ENCODE measurements around the gene ORAI2. TPM values are rescaled to one million over a fixed set of nuclear protein-coding genes. Genes with fewer than 3 reads are reported as not detected.

Gene ORAI2
- total RNA-seq, 6 experiments from 2014 or later = 1.2 to 4.2 (median 2.6) TPM

DNA sequence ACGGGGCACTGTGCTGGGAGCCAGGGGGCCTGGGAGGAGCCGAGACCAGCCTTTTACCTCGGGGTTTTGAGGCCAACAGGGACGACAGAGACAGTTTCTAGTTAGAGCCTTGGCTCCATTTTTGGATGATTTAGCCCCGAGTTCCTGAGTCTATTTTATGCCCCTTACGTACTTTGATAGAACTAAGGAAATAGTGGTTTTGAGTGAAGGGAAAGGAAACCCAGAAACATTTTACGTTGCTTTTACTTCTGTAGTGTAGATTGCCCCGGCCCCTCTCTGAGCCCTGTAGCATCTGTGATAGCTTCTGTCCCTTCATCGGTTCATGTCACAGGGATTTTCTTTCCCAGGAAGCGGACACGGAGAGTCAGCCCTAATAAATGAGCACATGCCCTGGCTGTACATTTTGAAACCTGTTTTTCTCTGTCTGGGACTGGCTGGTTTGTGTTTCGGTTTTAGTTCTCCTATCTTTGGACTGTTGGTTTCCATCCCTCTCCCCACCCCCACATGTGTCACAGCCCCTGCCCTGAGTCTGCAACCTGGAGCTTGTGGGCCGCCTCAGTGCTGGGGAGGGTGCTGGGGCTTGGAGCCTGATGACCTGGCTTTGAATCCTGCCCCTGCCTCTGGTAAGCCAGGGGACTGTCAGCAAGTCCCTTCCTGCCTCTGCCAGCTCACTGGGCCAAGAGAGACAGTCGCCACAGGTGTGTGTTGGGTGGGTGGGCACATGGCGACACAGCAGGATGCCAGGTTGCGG, 6.9 kb upstream of the ORAI2 start:
- ATAC-seq = peak; percentile 46 to 66 (median 48)

DNA sequence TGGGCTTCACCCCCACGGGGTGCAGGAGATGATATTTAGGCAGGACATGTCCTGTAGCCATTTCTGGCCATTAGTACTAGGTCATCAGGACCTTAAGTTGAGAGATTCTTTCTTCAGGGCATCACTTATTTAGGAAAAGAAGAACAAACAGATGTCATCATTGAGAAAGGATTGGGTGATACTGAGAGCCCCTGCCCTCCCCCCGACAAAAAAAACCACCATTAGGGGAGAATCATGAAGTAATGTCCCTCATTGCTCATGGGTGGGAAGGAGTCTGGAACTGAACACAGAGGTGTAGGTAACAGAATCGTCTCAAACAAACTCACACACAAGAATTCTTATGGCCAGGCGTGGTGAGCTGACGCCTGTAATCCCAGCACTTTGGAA, 6.4 kb upstream of the ORAI2 start:
- H3K4me3 ChIP-seq = no peak overlapping the region

More for the DNA sequence above, 6.9 kb upstream of the ORAI2 start:
- TF ChIP-seq, protein P1, sequence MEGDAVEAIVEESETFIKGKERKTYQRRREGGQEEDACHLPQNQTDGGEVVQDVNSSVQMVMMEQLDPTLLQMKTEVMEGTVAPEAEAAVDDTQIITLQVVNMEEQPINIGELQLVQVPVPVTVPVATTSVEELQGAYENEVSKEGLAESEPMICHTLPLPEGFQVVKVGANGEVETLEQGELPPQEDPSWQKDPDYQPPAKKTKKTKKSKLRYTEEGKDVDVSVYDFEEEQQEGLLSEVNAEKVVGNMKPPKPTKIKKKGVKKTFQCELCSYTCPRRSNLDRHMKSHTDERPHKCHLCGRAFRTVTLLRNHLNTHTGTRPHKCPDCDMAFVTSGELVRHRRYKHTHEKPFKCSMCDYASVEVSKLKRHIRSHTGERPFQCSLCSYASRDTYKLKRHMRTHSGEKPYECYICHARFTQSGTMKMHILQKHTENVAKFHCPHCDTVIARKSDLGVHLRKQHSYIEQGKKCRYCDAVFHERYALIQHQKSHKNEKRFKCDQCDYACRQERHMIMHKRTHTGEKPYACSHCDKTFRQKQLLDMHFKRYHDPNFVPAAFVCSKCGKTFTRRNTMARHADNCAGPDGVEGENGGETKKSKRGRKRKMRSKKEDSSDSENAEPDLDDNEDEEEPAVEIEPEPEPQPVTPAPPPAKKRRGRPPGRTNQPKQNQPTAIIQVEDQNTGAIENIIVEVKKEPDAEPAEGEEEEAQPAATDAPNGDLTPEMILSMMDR (IDR thresholded peaks at IDR 0.05) = no peak
- TF ChIP-seq POLR2A (IDR thresholded peaks at IDR 0.05) = no peak
- Histone ChIP-seq H3K36me3 (peaks cover 0 to 12% (median 0%) of the 10 kb centered on the region in 4 donors), H3K4me1 (no peaks in the 10 kb centered on the region), H3K27me3 (no peaks in the 10 kb centered on the region), H3K9me3 (no peaks in the 10 kb centered on the region), H3K27ac (peak overlapping the region; percentile 31 to 65 (median 55)), H3K4me3 (no peak overlapping the region)
- WGBS (ENCODE audit: insufficient coverage, low coverage, low lambda C conversion rate, missing lambda C conversion rate) = 54% methylated on average over 13 of the region's 16 CpGs
- DNase-seq = peak in 1 of 3 donors; percentile 68
- intact Hi-C loops (cut with DNase I) = no loop called here

DNA sequence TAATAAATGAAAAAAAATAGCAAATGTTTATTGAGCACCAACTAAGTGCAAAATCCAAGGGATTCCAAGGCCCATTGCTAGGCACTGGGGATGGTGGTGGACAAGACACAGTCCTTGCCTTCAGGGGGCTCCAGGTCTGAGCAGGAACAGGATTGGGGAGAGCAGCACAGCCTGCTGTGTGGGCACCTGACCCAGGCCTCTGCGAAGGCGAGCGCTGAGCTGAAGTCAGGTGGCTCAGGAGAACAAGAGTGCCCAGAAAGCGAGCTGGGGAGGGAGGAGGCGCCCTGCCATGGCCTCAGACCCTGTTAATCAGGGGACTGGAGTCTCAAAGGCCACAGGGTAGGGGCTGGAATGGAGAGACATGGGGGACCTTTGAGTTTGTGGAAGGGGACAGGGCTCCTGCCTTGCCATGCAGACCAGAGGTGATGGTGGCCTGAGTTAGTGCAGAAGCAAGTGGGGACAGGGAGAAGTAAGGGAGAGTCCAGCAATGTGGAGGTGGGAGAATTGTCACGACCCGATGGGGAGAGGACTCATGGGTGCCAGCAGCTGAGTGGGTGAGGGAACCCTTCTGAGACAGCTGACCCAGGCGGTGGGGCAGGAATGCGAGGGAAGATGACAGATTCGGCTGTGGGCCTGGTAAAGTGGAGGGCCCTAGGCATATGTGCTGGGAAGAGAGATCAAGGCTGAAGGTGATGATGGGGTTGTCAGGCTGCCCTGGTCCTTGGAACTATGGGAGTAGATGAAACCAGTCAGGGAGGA, 4.1 kb upstream of the ORAI2 start:
- Histone ChIP-seq H3K27ac (no peak overlapping the region), H3K4me3 (no peak overlapping the region), H3K27me3 (no peaks in the 10 kb centered on the region), H3K4me1 (peaks cover 0 to 22% (median 3%) of the 10 kb centered on the region in 4 donors), H3K36me3 (peaks cover 0 to 9% (median 0%) of the 10 kb centered on the region in 4 donors), H3K9me3 (no peaks in the 10 kb centered on the region)
- DNase-seq (no peak), ATAC-seq (no peak)
- no peak for TF ChIP-seq POLR2A (IDR thresholded peaks at IDR 0.05)
- TF ChIP-seq, protein P1 (IDR thresholded peaks at IDR 0.05) = no peak
- 83% methylated on average over 6 of the region's 10 CpGs for WGBS (ENCODE audit: insufficient coverage, low coverage, low lambda C conversion rate, missing lambda C conversion rate)
- intact Hi-C loops (cut with DNase I) = no loop called here

More for the DNA sequence above, 6.4 kb upstream of the ORAI2 start:
- H3K4me1 ChIP-seq = peaks cover 0 to 2% (median 0%) of the 10 kb centered on the region in 4 donors
- peak overlapping the region in 2 of 3 donors; percentile 55 to 65 for H3K27ac ChIP-seq
- TF ChIP-seq, protein P1 (IDR thresholded peaks at IDR 0.05) = no peak
- TF ChIP-seq POLR2A (IDR thresholded peaks at IDR 0.05) = no peak
- no peaks in the 10 kb centered on the region for H3K27me3 ChIP-seq
- H3K36me3 ChIP-seq = peaks cover 0 to 9% (median 0%) of the 10 kb centered on the region in 4 donors
- no peaks in the 10 kb centered on the region for H3K9me3 ChIP-seq
- WGBS (ENCODE audit: insufficient coverage, low coverage, low lambda C conversion rate, missing lambda C conversion rate) = 82% methylated on average over 5 of the region's 5 CpGs
- no peak for ATAC-seq
- no peak for DNase-seq
- intact Hi-C loops (cut with DNase I) = no loop called here

DNA sequence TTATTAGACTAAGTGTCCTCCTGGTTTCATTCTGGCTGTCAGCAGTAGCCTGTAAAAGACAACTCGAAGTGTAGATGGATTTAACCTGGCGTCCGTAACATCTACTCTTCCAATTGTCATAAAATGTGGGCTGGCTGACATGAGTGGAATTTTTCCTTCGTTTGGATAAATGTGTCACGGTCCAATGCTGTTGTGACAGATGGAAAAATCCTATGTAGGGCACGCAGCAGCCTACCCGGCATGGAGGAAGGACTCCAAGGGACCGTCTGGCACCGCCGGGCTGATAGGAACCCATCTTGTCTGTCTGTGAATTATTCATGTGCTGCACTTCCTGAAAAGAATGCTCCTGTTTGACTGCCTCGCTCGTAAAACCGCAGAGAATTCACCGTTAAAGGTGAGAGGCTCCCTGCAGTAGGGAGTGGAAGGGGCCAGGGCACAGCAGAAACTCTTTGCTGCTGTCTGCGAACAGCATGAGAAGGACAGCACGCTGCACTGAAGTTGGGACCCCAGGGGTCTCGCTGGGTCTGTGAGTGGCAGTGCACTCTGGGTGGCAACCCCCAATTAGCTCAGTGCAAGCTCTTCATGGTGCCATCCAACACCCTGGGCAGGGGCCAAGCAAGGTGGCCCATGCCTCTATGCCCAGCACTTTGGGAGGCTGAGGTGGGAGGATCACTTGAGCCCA, 1.6 kb upstream of the ORAI2 start:
- Histone ChIP-seq H3K9me3 (no peaks in the 10 kb centered on the region), H3K36me3 (no peaks in the 10 kb centered on the region), H3K4me3 (no peak overlapping the region), H3K27me3 (no peaks in the 10 kb centered on the region), H3K4me1 (peaks cover 0 to 24% (median 3%) of the 10 kb centered on the region in 4 donors), H3K27ac (peak overlapping the region in 2 of 3 donors; percentile 36 to 56)
- DNase-seq = no peak
- TF ChIP-seq POLR2A (IDR thresholded peaks at IDR 0.05) = no peak
- TF ChIP-seq, protein P1 (IDR thresholded peaks at IDR 0.05) = no peak
- intact Hi-C loops (cut with DNase I) = no loop called here
- WGBS (ENCODE audit: insufficient coverage, low coverage, low lambda C conversion rate, missing lambda C conversion rate) = 44% methylated on average over 12 of the region's 17 CpGs
- ATAC-seq = peak in 1 of 4 donors; percentile 8

Measured in right lobe of liver (tissue), 6 donors.